ENCODE data around the gene KRTAP10-3.

DNA sequence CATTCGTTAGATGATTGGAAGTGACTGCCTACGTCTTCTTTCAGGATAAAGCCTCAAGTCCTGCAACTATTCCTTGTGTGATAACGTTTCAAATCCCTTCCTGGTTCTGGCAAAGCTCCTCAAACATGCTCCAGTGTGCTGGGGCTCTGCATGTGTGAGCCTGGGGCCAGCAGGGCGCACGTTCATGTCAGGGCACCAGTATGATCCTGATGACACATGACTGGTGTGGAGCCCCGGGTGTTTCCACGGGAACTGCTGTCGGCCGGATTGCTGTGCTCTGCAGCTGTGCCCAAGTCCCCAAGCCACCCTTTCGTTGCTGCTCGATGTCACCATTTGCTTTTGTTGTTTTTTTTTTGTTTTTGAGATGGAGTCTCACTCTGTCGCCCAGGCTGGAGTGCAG, 39.9 kb downstream of the KRTAP10-3 start:
- TF ChIP-seq, protein P1, sequence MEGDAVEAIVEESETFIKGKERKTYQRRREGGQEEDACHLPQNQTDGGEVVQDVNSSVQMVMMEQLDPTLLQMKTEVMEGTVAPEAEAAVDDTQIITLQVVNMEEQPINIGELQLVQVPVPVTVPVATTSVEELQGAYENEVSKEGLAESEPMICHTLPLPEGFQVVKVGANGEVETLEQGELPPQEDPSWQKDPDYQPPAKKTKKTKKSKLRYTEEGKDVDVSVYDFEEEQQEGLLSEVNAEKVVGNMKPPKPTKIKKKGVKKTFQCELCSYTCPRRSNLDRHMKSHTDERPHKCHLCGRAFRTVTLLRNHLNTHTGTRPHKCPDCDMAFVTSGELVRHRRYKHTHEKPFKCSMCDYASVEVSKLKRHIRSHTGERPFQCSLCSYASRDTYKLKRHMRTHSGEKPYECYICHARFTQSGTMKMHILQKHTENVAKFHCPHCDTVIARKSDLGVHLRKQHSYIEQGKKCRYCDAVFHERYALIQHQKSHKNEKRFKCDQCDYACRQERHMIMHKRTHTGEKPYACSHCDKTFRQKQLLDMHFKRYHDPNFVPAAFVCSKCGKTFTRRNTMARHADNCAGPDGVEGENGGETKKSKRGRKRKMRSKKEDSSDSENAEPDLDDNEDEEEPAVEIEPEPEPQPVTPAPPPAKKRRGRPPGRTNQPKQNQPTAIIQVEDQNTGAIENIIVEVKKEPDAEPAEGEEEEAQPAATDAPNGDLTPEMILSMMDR (IDR thresholded peaks at IDR 0.05) = no peak
- TF ChIP-seq POLR2A (IDR thresholded peaks at IDR 0.05) = no peak
